CD14-positive monocyte (primary cell): ENCODE results near the gene IRAG1. TPM values are rescaled to one million over a fixed set of nuclear protein-coding genes. Genes with fewer than 3 reads are reported as not detected.
A peak's percentile ranks its signal among the peaks of the same experiment; 100 is the strongest.
"Not testable (repeated sequence)": the region's sequence is repeated elsewhere in the genome, so short reads cannot be mapped to it uniquely, and the experiment has no call there.

ENCODE experiments used
- DNase-seq, 3 donors: peaks; one replicate each; pipeline ENCODE4 v3.0.0-alpha.2; 2011 to 2022
- H2AFZ ChIP-seq: 2 replicates; pipeline ENCODE4 v1.6.0; 2012; ENCODE audit warnings: mild to moderate bottlenecking, low read depth, low read length, inconsistent platforms; ENCODE audit not compliant: insufficient read depth, poor library complexity, severe bottlenecking
- H3K27ac ChIP-seq, 2 donors: 1 replicate in 1 of 2; 2 replicates in 1 of 2; pipeline ENCODE4 v1.5.1; 2012 to 2013; ENCODE audit warnings: low read length in 2 of 2, control low read depth in 1 of 2, inconsistent platforms in 1 of 2, low read depth in 1 of 2, mild to moderate bottlenecking in 1 of 2
- H3K27me3 ChIP-seq, 2 donors: one replicate each; pipeline versions ENCODE4 v1.6.0 to v1.6.1; 2011 to 2013; ENCODE audit warnings: low read length in 2 of 2; ENCODE audit not compliant: control insufficient read depth in 2 of 2, insufficient read depth in 2 of 2
- H3K36me3 ChIP-seq, 2 donors: replicated peaks in 1 of 2; 1 replicate in 1 of 2; 2 replicates in 1 of 2; pipeline versions ENCODE4 v1.5.1 to v1.6.1; 2012 to 2013; ENCODE audit warnings: low read length in 2 of 2, control low read depth in 1 of 2, inconsistent platforms in 1 of 2, mild to moderate bottlenecking in 1 of 2; ENCODE audit not compliant: insufficient read depth in 2 of 2, control insufficient read depth in 1 of 2
- H3K4me1 ChIP-seq, 2 donors: 1 replicate in 1 of 2; 2 replicates in 1 of 2; pipeline versions ENCODE4 v1.5.1 to v1.6.1; 2012 to 2013; ENCODE audit warnings: low read length in 2 of 2, control low read depth in 1 of 2, inconsistent platforms in 1 of 2, mild to moderate bottlenecking in 1 of 2, moderate library complexity in 1 of 2; ENCODE audit not compliant: insufficient read depth in 2 of 2, control insufficient read depth in 1 of 2
- H3K4me2 ChIP-seq: replicated peaks from 2 replicates; pipeline ENCODE3; 2012; ENCODE audit warnings: low read length, moderate library complexity, mild to moderate bottlenecking; ENCODE audit not compliant: poor library complexity, severe bottlenecking; ENCODE audit errors: extremely low read depth
- H3K4me3 ChIP-seq, 3 experiments: fragments of 200-600 bp in 1 of 3; sonication (generic) in 1 of 3; replicated peaks in 1 of 3; 1 replicate in 2 of 3; 2 replicates in 1 of 3; pipeline ENCODE4 v1.5.1; 2011 to 2013; ENCODE audit warnings: low read length in 3 of 3, mild to moderate bottlenecking in 3 of 3, control low read depth in 2 of 3, low read depth in 2 of 3, inconsistent platforms in 1 of 3, moderate library complexity in 1 of 3
- H3K79me2 ChIP-seq: 2 replicates; pipeline ENCODE4 v1.6.0; 2012; ENCODE audit warnings: mild to moderate bottlenecking, control low read depth, inconsistent platforms, low read length, moderate library complexity; ENCODE audit not compliant: insufficient read depth
- H3K9ac ChIP-seq: 2 replicates; pipeline ENCODE4 v1.6.0; 2017; ENCODE audit warnings: low read length, mild to moderate bottlenecking; ENCODE audit not compliant: insufficient read depth, poor library complexity, severe bottlenecking
- H3K9me3 ChIP-seq, 2 donors: replicated peaks in 1 of 2; 1 replicate in 1 of 2; 2 replicates in 1 of 2; pipeline versions ENCODE4 v1.5.1 to v1.6.1; 2012 to 2013; ENCODE audit warnings: low read length in 2 of 2, control low read depth in 1 of 2; ENCODE audit not compliant: control insufficient read depth in 1 of 2, insufficient read depth in 1 of 2
- H4K20me1 ChIP-seq: 2 replicates; pipeline ENCODE4 v1.6.0; 2012; ENCODE audit warnings: mild to moderate bottlenecking, low read length, control low read depth, moderate library complexity; ENCODE audit not compliant: insufficient read depth
- H3K27ac Mint-ChIP-seq, 7 donors: one replicate each; pipeline ENCODE4 v1.8.0; 2020; ENCODE audit warnings: mild to moderate bottlenecking in 7 of 7, mixed read lengths in 7 of 7, moderate library complexity in 6 of 7, inconsistent platforms in 2 of 7
- H3K27me3 Mint-ChIP-seq, 3 donors: one replicate each; pipeline ENCODE4 v1.8.0; 2021 to 2022; ENCODE audit warnings: low read depth in 3 of 3, mild to moderate bottlenecking in 3 of 3, mixed read lengths in 3 of 3, moderate library complexity in 3 of 3, inconsistent platforms in 1 of 3
- H3K36me3 Mint-ChIP-seq, 2 donors: one replicate each; pipeline ENCODE4 v1.8.0; 2020; ENCODE audit warnings: mixed read lengths in 2 of 2, inconsistent platforms in 1 of 2, mild to moderate bottlenecking in 1 of 2
- H3K4me1 Mint-ChIP-seq: one replicate; pipeline ENCODE4 v1.8.0; 2020; ENCODE audit warnings: mild to moderate bottlenecking, mixed read lengths
- H3K4me3 Mint-ChIP-seq, 2 donors: one replicate each; pipeline ENCODE4 v1.8.0; 2020; ENCODE audit warnings: mild to moderate bottlenecking in 2 of 2, mixed read lengths in 2 of 2, moderate library complexity in 1 of 2
- H3K9me3 Mint-ChIP-seq, 7 donors: one replicate each; pipeline ENCODE4 v1.8.0; 2020 to 2022; ENCODE audit warnings: mixed read lengths in 7 of 7, mild to moderate bottlenecking in 6 of 7, moderate library complexity in 6 of 7, inconsistent platforms in 2 of 7
- WGBS: methylation state at CpG from one replicate; pipeline ENCODE4 v1.1.5; 2013; ENCODE audit warnings: missing lambda C conversion rate; ENCODE audit not compliant: insufficient coverage; 5-methylcytosine and 5-hydroxymethylcytosine counted together
- intact Hi-C, 2 donors: fragments of 100-400 bp; cut with micrococcal nuclease; formaldehyde crosslinking; loops; one replicate each; pipeline versions ENCODE4 v1.15.0 to v1.15.1; 2023
- polyA plus RNA-seq, 3 donors: library from polyadenylated mRNA; depleted of rRNA in 1 of 3; unstranded in 2 of 3; stranded (reverse) in 1 of 3; fragments of 300-500 nt in 2 of 3; fragments of >200 nt in 1 of 3; fragmentation: Illumina TruSeq in 2 of 3; gene quantifications; 1 replicate in 2 of 3; 2 replicates in 1 of 3; pipeline ENCODE4 v1.2.3, GENCODE V29; 2012 to 2021
- TF ChIP-seq, protein P1 (sequence below): fragments of 200-600 bp; IDR thresholded peaks from one replicate; pipeline ENCODE4 v1.8.0; 2022; ENCODE audit warnings: antibody characterized with exemption, mild to moderate bottlenecking

Gene IRAG1
- polyA plus RNA-seq, 3 donors: 3.0 to 4.9 (median 3.3) TPM

- no peaks in the 10 kb centered on the region for H3K4me1 ChIP-seq
- no peak overlapping the region for H3K27ac ChIP-seq
- H3K27me3 ChIP-seq: no peaks in the 10 kb centered on the region
- no peak overlapping the region for H3K9ac ChIP-seq
- peak overlapping the region in 1 of 7 donors; percentile 8 for H3K27ac Mint-ChIP-seq
- peaks cover 0 to 3% (median 0%) of the 10 kb centered on the region in 7 donors for H3K9me3 Mint-ChIP-seq
- WGBS: no CpG with 5 or more reads among the region's 1 CpG
- H3K36me3 Mint-ChIP-seq: no peaks in the 10 kb centered on the region
- H3K79me2 ChIP-seq: no peaks in the 10 kb centered on the region
- peaks cover 0 to 4% (median 3%) of the 10 kb centered on the region in 3 donors for H3K27me3 Mint-ChIP-seq
- H2AFZ ChIP-seq: no peak overlapping the region
- H3K4me1 Mint-ChIP-seq: no peaks in the 10 kb centered on the region
- no peak overlapping the region for H3K4me3 ChIP-seq
- no peaks in the 10 kb centered on the region for H4K20me1 ChIP-seq
- no peak overlapping the region for H3K4me2 ChIP-seq
- H3K4me3 Mint-ChIP-seq: no peak overlapping the region
- no peaks in the 10 kb centered on the region for H3K36me3 ChIP-seq
- no peaks in the 10 kb centered on the region for H3K9me3 ChIP-seq
- DNase-seq: no peak
- TF ChIP-seq, protein P1, sequence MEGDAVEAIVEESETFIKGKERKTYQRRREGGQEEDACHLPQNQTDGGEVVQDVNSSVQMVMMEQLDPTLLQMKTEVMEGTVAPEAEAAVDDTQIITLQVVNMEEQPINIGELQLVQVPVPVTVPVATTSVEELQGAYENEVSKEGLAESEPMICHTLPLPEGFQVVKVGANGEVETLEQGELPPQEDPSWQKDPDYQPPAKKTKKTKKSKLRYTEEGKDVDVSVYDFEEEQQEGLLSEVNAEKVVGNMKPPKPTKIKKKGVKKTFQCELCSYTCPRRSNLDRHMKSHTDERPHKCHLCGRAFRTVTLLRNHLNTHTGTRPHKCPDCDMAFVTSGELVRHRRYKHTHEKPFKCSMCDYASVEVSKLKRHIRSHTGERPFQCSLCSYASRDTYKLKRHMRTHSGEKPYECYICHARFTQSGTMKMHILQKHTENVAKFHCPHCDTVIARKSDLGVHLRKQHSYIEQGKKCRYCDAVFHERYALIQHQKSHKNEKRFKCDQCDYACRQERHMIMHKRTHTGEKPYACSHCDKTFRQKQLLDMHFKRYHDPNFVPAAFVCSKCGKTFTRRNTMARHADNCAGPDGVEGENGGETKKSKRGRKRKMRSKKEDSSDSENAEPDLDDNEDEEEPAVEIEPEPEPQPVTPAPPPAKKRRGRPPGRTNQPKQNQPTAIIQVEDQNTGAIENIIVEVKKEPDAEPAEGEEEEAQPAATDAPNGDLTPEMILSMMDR: no peak
- intact Hi-C loops: no loop called here
Observed at GRCh38 chr11:10683429-10683828, 10.1 kb downstream of the IRAG1 start.

DNA sequence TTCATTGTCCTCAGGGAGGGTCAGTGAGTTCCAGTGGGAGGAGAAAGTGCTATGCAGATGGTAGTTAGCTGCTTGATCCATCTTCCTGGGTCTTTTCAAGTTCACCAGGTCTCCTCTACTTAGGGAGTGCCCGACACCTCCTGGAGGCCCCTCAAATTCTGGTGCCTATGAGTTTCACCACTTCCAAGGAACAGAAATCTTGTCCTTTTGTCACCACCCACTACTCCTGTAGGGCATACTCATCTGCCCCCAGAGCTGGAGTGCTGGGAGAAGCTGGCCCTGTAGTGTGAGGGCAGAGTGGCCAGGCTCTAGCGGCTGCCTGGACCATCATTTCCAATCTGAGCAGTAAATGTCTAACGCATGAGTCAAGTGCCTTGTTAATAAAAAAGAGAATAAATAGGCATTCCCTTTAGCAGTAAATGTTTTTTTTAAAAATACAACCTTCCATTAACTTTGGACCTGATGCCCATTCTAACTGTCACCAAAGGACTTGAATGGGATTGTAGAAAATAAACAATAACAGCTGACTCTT is 12.5 kb downstream of the IRAG1 start:
- TF ChIP-seq, protein P1: no peak
- no CpG with 5 or more reads among the region's 3 CpGs for WGBS
- no peak overlapping the region for H3K27ac ChIP-seq
- no peak overlapping the region for H3K4me3 ChIP-seq
- H4K20me1 ChIP-seq: no peaks in the 10 kb centered on the region
- no peak overlapping the region for H3K4me3 Mint-ChIP-seq
- H3K9me3 ChIP-seq: no peaks in the 10 kb centered on the region
- H3K27me3 Mint-ChIP-seq: peaks cover 3 to 7% (median 5%) of the 10 kb centered on the region in 3 donors
- intact Hi-C loops: no loop called here
- no peak overlapping the region for H3K4me2 ChIP-seq
- H3K79me2 ChIP-seq: no peaks in the 10 kb centered on the region
- H3K4me1 ChIP-seq: peaks cover 2 to 11% of the 10 kb centered on the region in 2 donors
- H3K9me3 Mint-ChIP-seq: peaks cover 0 to 3% (median 0%) of the 10 kb centered on the region in 7 donors
- no peak for DNase-seq
- H2AFZ ChIP-seq: no peak overlapping the region
- H3K36me3 ChIP-seq: no peaks in the 10 kb centered on the region
- H3K9ac ChIP-seq: no peak overlapping the region
- no peaks in the 10 kb centered on the region for H3K36me3 Mint-ChIP-seq
- peak overlapping the region in 1 of 7 donors; percentile 20 for H3K27ac Mint-ChIP-seq
- H3K27me3 ChIP-seq: no peaks in the 10 kb centered on the region
- peaks cover 12% of the 10 kb centered on the region for H3K4me1 Mint-ChIP-seq

- H3K9me3 ChIP-seq, H3K79me2 ChIP-seq, H3K4me3 ChIP-seq, intact Hi-C loops, H3K27ac ChIP-seq, H3K27ac Mint-ChIP-seq, H3K36me3 ChIP-seq, H3K27me3 ChIP-seq, H3K4me3 Mint-ChIP-seq, H4K20me1 ChIP-seq, H3K4me2 ChIP-seq, H3K36me3 Mint-ChIP-seq, H3K9ac ChIP-seq, DNase-seq, H2AFZ ChIP-seq, H3K9me3 Mint-ChIP-seq: not testable (repeated sequence)
- WGBS: no CpG with 5 or more reads among the region's 1 CpG
- Mint-ChIP-seq H3K27me3 (peaks cover 3 to 11% (median 5%) of the 10 kb centered on the region in 3 donors), H3K4me1 (peaks cover 20% of the 10 kb centered on the region)
- peaks cover 10 to 19% of the 10 kb centered on the region in 2 donors for H3K4me1 ChIP-seq
Observed at GRCh38 chr11:10680279-10680678, 13.3 kb downstream of the IRAG1 start.
